ENCODE data around the gene RBM7.

DNA sequence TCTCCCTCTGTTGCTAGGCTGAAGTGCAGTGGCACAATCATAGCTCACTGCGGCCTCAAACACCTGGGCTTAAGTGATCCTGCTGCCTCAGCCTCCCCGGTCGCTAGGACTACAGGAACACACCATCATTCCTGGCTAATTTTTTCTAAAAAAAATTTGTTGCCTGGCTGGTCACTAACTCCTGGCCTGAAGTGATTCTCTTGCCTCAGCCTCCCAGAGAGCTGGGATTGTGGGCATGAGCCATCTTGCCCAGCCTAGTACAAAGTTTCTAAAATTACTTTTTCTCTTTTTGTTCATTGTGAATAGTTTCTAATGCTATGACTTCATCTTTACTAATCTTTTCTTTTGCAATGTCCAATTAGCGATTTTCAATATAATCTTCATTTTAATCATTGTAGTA is 12.5 kb downstream of the RBM7 start:
- TF ChIP-seq, protein P1, sequence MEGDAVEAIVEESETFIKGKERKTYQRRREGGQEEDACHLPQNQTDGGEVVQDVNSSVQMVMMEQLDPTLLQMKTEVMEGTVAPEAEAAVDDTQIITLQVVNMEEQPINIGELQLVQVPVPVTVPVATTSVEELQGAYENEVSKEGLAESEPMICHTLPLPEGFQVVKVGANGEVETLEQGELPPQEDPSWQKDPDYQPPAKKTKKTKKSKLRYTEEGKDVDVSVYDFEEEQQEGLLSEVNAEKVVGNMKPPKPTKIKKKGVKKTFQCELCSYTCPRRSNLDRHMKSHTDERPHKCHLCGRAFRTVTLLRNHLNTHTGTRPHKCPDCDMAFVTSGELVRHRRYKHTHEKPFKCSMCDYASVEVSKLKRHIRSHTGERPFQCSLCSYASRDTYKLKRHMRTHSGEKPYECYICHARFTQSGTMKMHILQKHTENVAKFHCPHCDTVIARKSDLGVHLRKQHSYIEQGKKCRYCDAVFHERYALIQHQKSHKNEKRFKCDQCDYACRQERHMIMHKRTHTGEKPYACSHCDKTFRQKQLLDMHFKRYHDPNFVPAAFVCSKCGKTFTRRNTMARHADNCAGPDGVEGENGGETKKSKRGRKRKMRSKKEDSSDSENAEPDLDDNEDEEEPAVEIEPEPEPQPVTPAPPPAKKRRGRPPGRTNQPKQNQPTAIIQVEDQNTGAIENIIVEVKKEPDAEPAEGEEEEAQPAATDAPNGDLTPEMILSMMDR (IDR thresholded peaks at IDR 0.05; ENCODE audit: low read length), result no peak
- TF ChIP-seq EZH2 (optimal IDR thresholded peaks at IDR 0.05; ENCODE audit: low read depth, low read length) (no peak), EZH2phosphoT487 (IDR thresholded peaks at IDR 0.05; ENCODE audit: low read length) (no peak)

All from MM.1S (cell line).